Brain microvascular endothelial cell (primary cell): ENCODE measurements around the gene COL2A1.

Experiments used
- DNase-seq: peaks from one replicate; pipeline ENCODE4 v3.0.0-alpha.2; 2020
- H3K27ac ChIP-seq: fragments of 250-450 bp; sonication (Bioruptor Pico); 2 replicates; pipeline ENCODE4 v1.5.1; 2020; ENCODE audit warnings: mild to moderate bottlenecking, moderate library complexity
- H3K27me3 ChIP-seq: fragments of 250-450 bp; sonication (Bioruptor Pico); replicated peaks from 2 replicates; pipeline ENCODE4 v1.5.1; 2020; ENCODE audit warnings: mild to moderate bottlenecking
- H3K36me3 ChIP-seq: fragments of 250-450 bp; sonication (Bioruptor Pico); replicated peaks from 2 replicates; pipeline ENCODE4 v1.5.1; 2020; ENCODE audit warnings: mild to moderate bottlenecking
- H3K4me3 ChIP-seq: 2 replicates; pipeline ENCODE4 v1.5.1; 2011; ENCODE audit warnings: low read depth, mild to moderate bottlenecking, control low read depth, low read length, moderate library complexity
- CTCF ChIP-seq: IDR thresholded peaks from 2 replicates; pipeline ENCODE4 v1.5.1; 2011; ENCODE audit warnings: low read depth, mild to moderate bottlenecking, moderate library complexity, low read length, control low read depth, inconsistent platforms; ENCODE audit errors: missing control alignments
- in situ Hi-C: cut with HindIII; loops from 2 replicates; pipeline ENCODE4 v1.10.0; 2017; ENCODE audit warnings: low sequenced_read_pairs, low pct_ligation_motif_present

The COL2A1 gene

GRCh38 chr12:47938093-47938492, 66.2 kb downstream of the COL2A1 start:
- no peak for TF ChIP-seq CTCF
- no peak overlapping the region for H3K27ac ChIP-seq
- no peak overlapping the region for H3K4me3 ChIP-seq
- H3K27me3 ChIP-seq, result peaks cover 2% of the 10 kb centered on the region
- in situ Hi-C loops, result no loop called here
- no peaks in the 10 kb centered on the region for H3K36me3 ChIP-seq
- DNase-seq, result peak; percentile 12

DNA sequence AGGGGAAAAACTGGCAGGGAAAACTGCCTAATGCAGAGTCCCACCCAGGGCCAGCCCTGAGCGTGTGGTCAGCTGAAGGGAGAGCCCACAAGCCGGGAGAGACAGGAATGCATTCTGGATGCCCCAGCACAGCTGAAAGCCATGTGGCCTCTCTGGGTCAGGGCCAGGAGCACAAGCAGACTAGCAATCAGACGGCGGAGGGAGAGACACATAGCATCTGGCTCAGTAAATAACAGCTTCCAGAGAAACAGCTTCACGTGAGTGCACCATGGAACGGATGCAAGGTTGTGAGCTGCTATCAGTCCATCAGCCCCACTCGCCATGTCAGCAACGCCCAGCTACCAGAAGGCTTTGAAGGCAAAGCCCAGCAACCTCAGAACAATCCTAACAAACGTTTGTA, 69.1 kb downstream of the COL2A1 start:
- no peak overlapping the region for H3K27ac ChIP-seq
- no peaks in the 10 kb centered on the region for H3K27me3 ChIP-seq
- no peak overlapping the region for H3K4me3 ChIP-seq
- no peaks in the 10 kb centered on the region for H3K36me3 ChIP-seq
- TF ChIP-seq CTCF, result no peak
- in situ Hi-C loops, result no loop called here
- DNase-seq, result peak; percentile 44

DNA sequence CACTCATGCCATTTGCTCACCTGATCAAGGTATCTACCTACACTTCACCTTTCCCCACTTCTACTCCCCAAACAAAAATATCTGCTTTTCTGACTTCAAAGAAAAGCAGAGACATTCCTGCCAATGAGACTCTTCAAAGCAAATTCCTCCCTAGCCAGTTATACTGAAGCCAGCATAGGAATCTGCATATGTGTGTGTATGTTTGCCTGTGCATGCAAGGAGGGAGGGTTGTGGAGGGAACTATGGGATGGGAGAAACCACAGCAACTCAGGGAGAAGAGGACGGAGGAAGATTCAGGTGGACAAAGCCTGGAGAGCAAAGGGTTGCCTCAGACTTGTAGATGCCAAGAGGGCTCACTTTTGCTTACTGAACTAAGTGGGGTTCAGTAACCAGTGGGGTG, 73.1 kb downstream of the COL2A1 start:
- Histone ChIP-seq H3K27me3 (peaks cover 2% of the 10 kb centered on the region), H3K4me3 (no peak overlapping the region), H3K36me3 (no peaks in the 10 kb centered on the region), H3K27ac (no peak overlapping the region)
- in situ Hi-C loops, result no loop called here
- no peak for TF ChIP-seq CTCF
- DNase-seq, result no peak

DNA sequence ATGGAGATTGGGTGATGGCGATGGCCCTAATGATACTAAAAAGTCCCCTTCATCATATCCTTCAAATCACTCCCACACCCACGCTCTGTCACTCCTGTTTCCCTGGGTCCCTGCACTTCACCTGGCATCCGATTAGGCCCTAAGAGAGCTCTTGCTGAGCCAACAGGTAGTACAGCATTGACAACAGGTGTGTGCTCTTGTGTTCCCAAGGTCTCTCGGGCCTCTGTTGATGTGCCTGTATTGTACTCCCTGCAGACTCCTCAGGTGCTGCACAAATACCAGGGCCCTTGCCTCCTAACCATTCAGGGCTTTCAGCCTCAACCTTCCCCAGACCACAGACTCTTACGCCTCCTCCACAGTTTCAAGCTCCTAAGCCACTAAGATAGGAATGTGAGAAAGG, 73.6 kb downstream of the COL2A1 start:
- no peak overlapping the region for H3K4me3 ChIP-seq
- no peak for TF ChIP-seq CTCF
- H3K27me3 ChIP-seq, result peaks cover 7% of the 10 kb centered on the region
- H3K27ac ChIP-seq, result no peak overlapping the region
- in situ Hi-C loops, result no loop called here
- no peaks in the 10 kb centered on the region for H3K36me3 ChIP-seq
- no peak for DNase-seq

GRCh38 chr12:47927346-47927745, 76.9 kb downstream of the COL2A1 start:
- Histone ChIP-seq H3K4me3 (no peak overlapping the region), H3K27ac (no peak overlapping the region), H3K27me3 (peaks cover 10% of the 10 kb centered on the region), H3K36me3 (no peaks in the 10 kb centered on the region)
- in situ Hi-C loops, result no loop called here
- DNase-seq, result no peak
- no peak for TF ChIP-seq CTCF
